SK-N-MC (cell line): ENCODE results near the gene CSPG5.

Source experiments
- EZH2 ChIP-seq: fragments of 200-600 bp; sonication (generic); IDR thresholded peaks from one replicate; pipeline ENCODE4 v1.6.1; 2017; ENCODE audit warnings: antibody characterized with exemption
- FOXP2 ChIP-seq: optimal IDR thresholded peaks from 2 replicates; pipeline ENCODE3; 2011; ENCODE audit warnings: mild to moderate bottlenecking, moderate library complexity; ENCODE audit not compliant: insufficient read depth; ENCODE audit errors: extremely low read length, control extremely low read depth
- POLR2AphosphoS5 ChIP-seq: IDR thresholded peaks from 2 replicates; pipeline ENCODE4 v1.6.1; 2012; ENCODE audit warnings: mild to moderate bottlenecking, low read depth, low read length, borderline replicate concordance

DNA sequence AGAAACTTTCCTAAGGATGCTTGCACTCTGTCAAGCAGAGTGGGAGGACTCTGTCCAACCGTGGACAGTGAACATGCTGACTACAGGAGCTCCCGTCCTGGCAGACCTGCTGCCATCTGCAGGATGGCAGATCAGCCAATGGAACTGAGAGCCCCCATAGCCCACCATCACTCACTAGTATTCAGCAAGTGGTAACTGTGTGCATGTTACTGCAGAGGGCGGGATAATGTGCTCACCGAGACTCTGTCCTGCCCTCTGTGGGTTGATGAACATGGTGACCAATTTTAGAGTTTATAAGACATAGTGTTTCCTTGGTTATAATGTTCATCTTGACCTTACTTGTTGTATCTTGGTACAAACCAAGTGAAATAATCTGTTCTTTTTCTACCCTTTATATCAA, 11.5 kb downstream of the CSPG5 start:
- no peak for TF ChIP-seq FOXP2
- no peak for TF ChIP-seq EZH2
- no peak for TF ChIP-seq POLR2AphosphoS5
